ENCODE measurements around the gene DPP6.

GRCh38 chr7:154903083-154903731 is 851.0 kb downstream of the DPP6 start:
- TF ChIP-seq CTCF (IDR thresholded peaks at IDR 0.05), result no peak
- TF ChIP-seq POLR2A (IDR thresholded peaks at IDR 0.05; ENCODE audit: low read length), result no peak
- no peak for TF ChIP-seq E2F6 (IDR thresholded peaks at IDR 0.05; ENCODE audit: borderline replicate concordance, low read depth)
- TF ChIP-seq HDAC2 (IDR thresholded peaks at IDR 0.05), result no peak
- TF ChIP-seq CHD2 (IDR thresholded peaks at IDR 0.05; ENCODE audit: low read length, partially characterized antibody), result no peak
- no peak for TF ChIP-seq RARB (CRISPR knock-in tag; IDR thresholded peaks at IDR 0.05)
